GM12874 (cell line): ENCODE results near the gene LAP3.

Source experiments
- CTCF ChIP-seq: IDR thresholded peaks from 2 replicates; pipeline ENCODE4 v1.5.1; 2011; ENCODE audit warnings: low read depth, mild to moderate bottlenecking, control low read depth, low read length, moderate library complexity; ENCODE audit not compliant: insufficient read depth

The LAP3 gene

GRCh38 chr4:17544831-17545234 lies 32.2 kb upstream of the LAP3 start:
- TF ChIP-seq CTCF, result no peak

DNA sequence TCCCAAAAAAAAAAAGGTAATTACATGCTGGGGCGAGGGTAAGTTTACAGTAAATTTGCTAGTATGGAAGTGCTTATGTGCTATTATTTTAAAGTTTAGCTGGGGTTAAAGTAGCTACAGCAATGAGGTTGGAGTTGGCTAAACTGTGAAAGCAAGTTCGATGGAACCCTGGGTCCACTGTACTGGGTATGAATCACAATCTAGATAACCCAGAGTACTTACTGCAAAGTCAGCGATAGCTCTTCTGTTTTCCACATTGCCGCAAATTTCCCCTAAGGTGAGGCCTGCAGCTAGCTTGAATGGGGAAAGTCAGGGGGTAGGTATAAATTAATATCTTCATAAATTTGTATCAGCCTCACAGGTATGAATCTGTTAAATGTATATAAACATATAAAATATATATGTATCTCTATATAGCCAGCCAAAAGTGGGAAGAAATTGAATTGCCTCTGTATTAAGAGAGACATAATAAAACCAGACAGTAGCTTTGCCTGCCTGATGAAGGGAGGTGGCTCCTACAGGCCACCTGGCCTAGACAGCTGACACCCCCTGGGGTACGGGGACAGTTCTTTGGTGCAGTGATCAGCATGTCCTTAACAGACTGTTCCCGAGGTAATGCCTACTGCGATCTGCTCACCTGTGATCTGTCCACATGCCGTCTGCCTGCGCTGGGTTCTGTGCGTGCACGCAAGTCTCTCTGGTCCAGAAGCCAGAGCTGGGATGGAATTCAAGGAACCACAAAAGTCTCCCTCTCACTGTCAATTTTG lies 31.4 kb upstream of the LAP3 start:
- TF ChIP-seq CTCF, result no peak

DNA sequence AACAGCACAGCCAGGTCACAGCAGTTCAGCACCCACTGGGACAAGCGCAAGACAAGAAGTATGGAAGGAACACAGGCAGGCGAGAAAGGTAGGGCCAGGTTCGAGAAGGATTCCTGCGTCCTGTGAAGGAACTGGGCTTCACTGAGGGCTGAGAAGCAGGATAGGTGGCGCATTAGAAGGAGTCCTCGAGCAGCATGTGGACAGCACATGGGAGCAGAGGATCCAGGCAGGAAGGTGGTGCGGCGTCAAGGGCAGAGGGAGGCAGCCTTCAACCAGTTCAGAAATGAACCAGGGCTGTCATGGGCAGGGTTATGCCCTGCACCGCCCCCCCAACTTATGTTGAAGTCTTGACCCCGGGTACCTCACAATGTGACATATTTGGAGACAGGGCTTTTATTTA lies 30.8 kb upstream of the LAP3 start:
- TF ChIP-seq CTCF, result no peak

DNA sequence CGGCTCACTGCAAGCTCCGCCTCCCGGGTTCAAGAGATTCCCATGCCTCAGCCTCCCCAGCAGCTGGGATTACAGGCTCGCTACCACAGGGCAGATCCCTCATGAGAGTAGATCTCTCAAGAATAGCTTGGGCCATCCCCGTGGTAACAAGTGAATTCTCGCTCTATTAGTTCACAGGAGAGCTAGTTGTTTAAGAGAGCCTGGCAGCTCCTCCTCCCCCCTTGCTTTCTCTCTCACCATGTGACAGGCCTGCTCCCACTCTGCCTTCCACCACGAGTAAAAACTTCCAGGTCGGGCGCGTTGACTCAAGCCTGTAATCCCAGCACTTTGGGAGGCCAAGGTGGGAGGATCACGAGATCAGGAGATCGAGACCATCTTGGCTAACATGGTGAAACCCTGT lies 30.3 kb upstream of the LAP3 start:
- TF ChIP-seq CTCF, result no peak

GRCh38 chr4:17550549-17550948 lies 26.4 kb upstream of the LAP3 start:
- TF ChIP-seq CTCF, result no peak

DNA sequence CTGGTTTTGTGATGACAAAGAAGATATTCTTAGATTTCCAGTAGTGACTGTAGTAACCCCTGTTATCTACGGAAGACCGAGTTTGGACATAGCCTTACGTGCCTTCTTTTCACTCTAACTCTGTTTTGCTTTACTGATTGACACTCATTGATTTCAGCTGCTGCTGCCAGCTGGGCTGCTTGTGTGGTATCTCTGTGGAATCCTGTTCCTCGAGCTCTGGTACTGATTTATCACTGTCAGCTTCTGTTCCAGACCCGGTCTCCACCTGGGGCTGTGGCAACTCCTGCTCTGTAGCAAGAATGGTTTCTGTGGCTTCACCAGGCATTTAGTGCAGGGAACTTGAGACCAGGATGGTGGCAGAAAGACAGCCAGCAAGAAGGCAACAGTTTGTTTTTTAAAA lies 24.6 kb upstream of the LAP3 start:
- no peak for TF ChIP-seq CTCF

- no peak for TF ChIP-seq CTCF
These were observed 22.4 kb upstream of the LAP3 start for GRCh38 chr4:17554568-17554967.
